HUES64 (cell line): ENCODE data around the gene NELFCD.
"Not testable (repeated sequence)": the region's sequence is repeated elsewhere in the genome, so short reads cannot be mapped to it uniquely, and the experiment has no call there.

Experiments used
- H3K27ac ChIP-seq: 2 replicates; pipeline ENCODE4 v1.7.0; 2013; ENCODE audit warnings: low read depth, low read length, inconsistent platforms
- H3K27me3 ChIP-seq: 2 replicates; pipeline ENCODE4 v1.6.1; 2013; ENCODE audit warnings: mild to moderate bottlenecking, low read length; ENCODE audit not compliant: insufficient read depth
- H3K36me3 ChIP-seq: 2 replicates; pipeline ENCODE4 v1.6.1; 2013; ENCODE audit warnings: mild to moderate bottlenecking, low read length; ENCODE audit not compliant: insufficient read depth
- H3K4me1 ChIP-seq: 2 replicates; pipeline ENCODE4 v1.6.1; 2013; ENCODE audit warnings: mild to moderate bottlenecking, low read length, moderate library complexity; ENCODE audit not compliant: insufficient read depth
- H3K4me3 ChIP-seq: 2 replicates; pipeline ENCODE4 v1.5.1; 2013; ENCODE audit warnings: mild to moderate bottlenecking, low read length, moderate library complexity
- H3K9ac ChIP-seq: 2 replicates; pipeline ENCODE4 v1.6.1; 2013; ENCODE audit warnings: mild to moderate bottlenecking, low read depth, low read length
- H3K9me3 ChIP-seq: 2 replicates; pipeline ENCODE4 v1.6.1; 2013; ENCODE audit warnings: low read depth, low read length; ENCODE audit not compliant: insufficient read depth
- WGBS: fragments of 150-250, 120-280 bp; methylation state at CpG from one replicate; pipeline ENCODE4 v1.1.7; 2013; ENCODE audit warnings: missing lambda C conversion rate; 5-methylcytosine and 5-hydroxymethylcytosine counted together

NELFCD gene

GRCh38 chr20:58975353-58975752, 5.7 kb upstream of the NELFCD start:
- H3K27me3 ChIP-seq = no peaks in the 10 kb centered on the region
- WGBS = 94% methylated on average over 1 of the region's 1 CpG
- peaks cover 6% of the 10 kb centered on the region; the same call in 1 of the 2 replicates for H3K9me3 ChIP-seq
- no peaks in the 10 kb centered on the region for H3K4me1 ChIP-seq
- H3K27ac ChIP-seq = no peak overlapping the region
- H3K9ac ChIP-seq = no peak overlapping the region
- no peak overlapping the region for H3K4me3 ChIP-seq
- no peaks in the 10 kb centered on the region for H3K36me3 ChIP-seq

- no peaks in the 10 kb centered on the region for H3K36me3 ChIP-seq
- H3K4me1 ChIP-seq = no peaks in the 10 kb centered on the region
- H3K27ac ChIP-seq = no peak overlapping the region
- H3K9ac ChIP-seq = no peak overlapping the region
- peaks cover 6% of the 10 kb centered on the region; the same call in 1 of the 2 replicates for H3K9me3 ChIP-seq
- no peaks in the 10 kb centered on the region for H3K27me3 ChIP-seq
- no peak overlapping the region for H3K4me3 ChIP-seq
- WGBS = 92% methylated on average over 3 of the region's 3 CpGs
Observed at GRCh38 chr20:58976061-58976730, 4.9 kb upstream of the NELFCD start.

- Histone ChIP-seq H3K9ac (no peak overlapping the region), H3K27me3 (no peaks in the 10 kb centered on the region), H3K4me3 (no peak overlapping the region), H3K9me3 (peaks cover 6% of the 10 kb centered on the region; the same call in 1 of the 2 replicates), H3K27ac (no peak overlapping the region), H3K36me3 (no peaks in the 10 kb centered on the region), H3K4me1 (no peaks in the 10 kb centered on the region)
- WGBS = 56% methylated on average over 6 of the region's 6 CpGs
Observed at GRCh38 chr20:58978351-58979190, 2.5 kb upstream of the NELFCD start.

- H3K27ac ChIP-seq = peak overlapping the region; percentile 0; the same call in 1 of the 2 replicates
- WGBS = 22% methylated on average over 29 of the region's 29 CpGs
- H3K9ac ChIP-seq = peak overlapping the region; percentile 97
- H3K27me3 ChIP-seq = no peaks in the 10 kb centered on the region
- peak overlapping the region; percentile 69 for H3K4me3 ChIP-seq
- peaks cover 6% of the 10 kb centered on the region; the same call in 1 of the 2 replicates for H3K4me1 ChIP-seq
- H3K36me3 ChIP-seq = peaks cover 18% of the 10 kb centered on the region
- no peaks in the 10 kb centered on the region for H3K9me3 ChIP-seq
Observed at GRCh38 chr20:58981628-58982364, 740 bp downstream of the NELFCD start.

- Histone ChIP-seq H3K4me1 (peaks cover 6% of the 10 kb centered on the region; the same call in 1 of the 2 replicates), H3K36me3 (peaks cover 26% of the 10 kb centered on the region), H3K27ac (no peak overlapping the region), H3K9me3 (no peaks in the 10 kb centered on the region), H3K27me3 (no peaks in the 10 kb centered on the region), H3K9ac (no peak overlapping the region), H3K4me3 (peak overlapping the region; percentile 69)
- WGBS = 98% methylated on average over 11 of the region's 12 CpGs
Observed at GRCh38 chr20:58982406-58983114, 1.5 kb downstream of the NELFCD start.

- 92% methylated on average over 12 of the region's 12 CpGs for WGBS
- not testable (repeated sequence) for H3K27ac ChIP-seq
Observed at GRCh38 chr20:58983115-58983468, 2.0 kb downstream of the NELFCD start.

GRCh38 chr20:58984691-58985090, 3.6 kb downstream of the NELFCD start:
- peaks cover 6% of the 10 kb centered on the region; the same call in 1 of the 2 replicates for H3K4me1 ChIP-seq
- WGBS = 85% methylated on average over 6 of the region's 6 CpGs
- no peaks in the 10 kb centered on the region for H3K27me3 ChIP-seq
- no peak overlapping the region for H3K27ac ChIP-seq
- H3K9me3 ChIP-seq = no peaks in the 10 kb centered on the region
- H3K4me3 ChIP-seq = no peak overlapping the region
- H3K36me3 ChIP-seq = peaks cover 47% of the 10 kb centered on the region
- no peak overlapping the region for H3K9ac ChIP-seq

More at GRCh38 chr20:58983115-58983468, 2.0 kb downstream of the NELFCD start:
- not testable (repeated sequence) for H3K4me1 ChIP-seq, H3K4me3 ChIP-seq, H3K27me3 ChIP-seq, H3K9me3 ChIP-seq, H3K9ac ChIP-seq
- H3K36me3 ChIP-seq = peaks cover 31% of the 10 kb centered on the region

GRCh38 chr20:58985656-58986055, 4.6 kb downstream of the NELFCD start:
- peaks cover 6% of the 10 kb centered on the region; the same call in 1 of the 2 replicates for H3K4me1 ChIP-seq
- peaks cover 55% of the 10 kb centered on the region for H3K36me3 ChIP-seq
- WGBS = 100% methylated on average over 5 of the region's 5 CpGs
- no peak overlapping the region for H3K9ac ChIP-seq
- H3K27me3 ChIP-seq = no peaks in the 10 kb centered on the region
- no peak overlapping the region for H3K4me3 ChIP-seq
- H3K9me3 ChIP-seq = no peaks in the 10 kb centered on the region
- no peak overlapping the region for H3K27ac ChIP-seq

GRCh38 chr20:58986286-58986967, 5.4 kb downstream of the NELFCD start:
- Histone ChIP-seq H3K9me3 (no peaks in the 10 kb centered on the region), H3K4me1 (peaks cover 6% of the 10 kb centered on the region; the same call in 1 of the 2 replicates), H3K27me3 (no peaks in the 10 kb centered on the region), H3K36me3 (peaks cover 62% of the 10 kb centered on the region), H3K9ac (no peak overlapping the region), H3K4me3 (no peak overlapping the region), H3K27ac (no peak overlapping the region)
- WGBS = 94% methylated on average over 9 of the region's 9 CpGs

GRCh38 chr20:58986968-58987517, 6.0 kb downstream of the NELFCD start:
- 93% methylated on average over 8 of the region's 8 CpGs for WGBS
- Histone ChIP-seq H3K4me3 (no peak overlapping the region), H3K9me3 (no peaks in the 10 kb centered on the region), H3K27ac (no peak overlapping the region), H3K9ac (no peak overlapping the region), H3K36me3 (peaks cover 69% of the 10 kb centered on the region), H3K4me1 (peaks cover 6% of the 10 kb centered on the region; the same call in 1 of the 2 replicates), H3K27me3 (no peaks in the 10 kb centered on the region)
